ENCODE measurements around the gene ZBTB34. TPM values are rescaled to one million over a fixed set of nuclear protein-coding genes. Genes with fewer than 3 reads are reported as not detected.

The ZBTB34 gene
- total RNA-seq, 1 donor from 2014 or later: 15.4 TPM

- no peak for DNase-seq
- no peak overlapping the region for H3K27ac ChIP-seq
- H3K4me3 ChIP-seq: no peak overlapping the region
- H3K9me3 ChIP-seq: no peaks in the 10 kb centered on the region
- peaks cover 6% of the 10 kb centered on the region for H3K4me1 ChIP-seq
- no peaks in the 10 kb centered on the region for H3K27me3 ChIP-seq (ENCODE audit: low read depth)
- intact Hi-C loops (cut with DNase I): no loop called here
- no peak for ATAC-seq
- no peak for TF ChIP-seq CTCF (IDR thresholded peaks at IDR 0.05)
- peaks cover 49% of the 10 kb centered on the region for H3K36me3 ChIP-seq
These were observed 28.0 kb upstream of the ZBTB34 start for GRCh38 chr9:126832440-126832839.

GRCh38 chr9:126833020-126833419 is 27.4 kb upstream of the ZBTB34 start:
- TF ChIP-seq CTCF (IDR thresholded peaks at IDR 0.05): no peak
- H3K9me3 ChIP-seq: no peaks in the 10 kb centered on the region
- peaks cover 6% of the 10 kb centered on the region for H3K4me1 ChIP-seq
- DNase-seq: no peak
- ATAC-seq: no peak
- no peak overlapping the region for H3K4me3 ChIP-seq
- no peak overlapping the region for H3K27ac ChIP-seq
- intact Hi-C loops (cut with DNase I): no loop called here
- H3K36me3 ChIP-seq: peaks cover 49% of the 10 kb centered on the region
- H3K27me3 ChIP-seq (ENCODE audit: low read depth): no peaks in the 10 kb centered on the region

GRCh38 chr9:126833710-126834345 is 26.6 kb upstream of the ZBTB34 start:
- no peak for ATAC-seq
- H3K36me3 ChIP-seq: peaks cover 52% of the 10 kb centered on the region

GRCh38 chr9:126834672-126835071 is 25.8 kb upstream of the ZBTB34 start:
- H3K4me3 ChIP-seq: no peak overlapping the region
- intact Hi-C loops (cut with DNase I): no loop called here
- H3K36me3 ChIP-seq: peaks cover 58% of the 10 kb centered on the region
- H3K9me3 ChIP-seq: no peaks in the 10 kb centered on the region
- H3K4me1 ChIP-seq: peaks cover 6% of the 10 kb centered on the region
- ATAC-seq (peak; percentile 42 to 52), DNase-seq (no peak)
- no peak for TF ChIP-seq CTCF (IDR thresholded peaks at IDR 0.05)
- H3K27ac ChIP-seq: no peak overlapping the region
- no peaks in the 10 kb centered on the region for H3K27me3 ChIP-seq (ENCODE audit: low read depth)

More at GRCh38 chr9:126833710-126834345, 26.6 kb upstream of the ZBTB34 start:
- Histone ChIP-seq H3K27me3 (ENCODE audit: low read depth) (no peaks in the 10 kb centered on the region), H3K4me1 (peaks cover 6% of the 10 kb centered on the region), H3K27ac (no peak overlapping the region), H3K4me3 (no peak overlapping the region), H3K9me3 (no peaks in the 10 kb centered on the region)
- intact Hi-C loops (cut with DNase I): no loop called here
- no peak for TF ChIP-seq CTCF (IDR thresholded peaks at IDR 0.05)
- DNase-seq: no peak

GRCh38 chr9:126836216-126836615 is 24.2 kb upstream of the ZBTB34 start:
- H3K36me3 ChIP-seq: peaks cover 47% of the 10 kb centered on the region
- ATAC-seq (no peak), DNase-seq (no peak)
- no peak overlapping the region for H3K4me3 ChIP-seq
- no peaks in the 10 kb centered on the region for H3K27me3 ChIP-seq (ENCODE audit: low read depth)
- TF ChIP-seq CTCF (IDR thresholded peaks at IDR 0.05): no peak
- no peak overlapping the region for H3K27ac ChIP-seq
- intact Hi-C loops (cut with DNase I): no loop called here
- H3K4me1 ChIP-seq: peaks cover 6% of the 10 kb centered on the region
- no peaks in the 10 kb centered on the region for H3K9me3 ChIP-seq

All from lower lobe of right lung (tissue), 2 donors.